ENCODE measurements around the gene SHROOM1. TPM values are rescaled to one million over a fixed set of nuclear protein-coding genes. Genes with fewer than 3 reads are reported as not detected.
A peak's percentile ranks its signal among the peaks of the same experiment; 100 is the strongest.

The SHROOM1 gene
- total and polyA plus RNA-seq, 3 experiments from 2014 or later: 1.6 to 2.0 TPM; not detected in 1

DNA sequence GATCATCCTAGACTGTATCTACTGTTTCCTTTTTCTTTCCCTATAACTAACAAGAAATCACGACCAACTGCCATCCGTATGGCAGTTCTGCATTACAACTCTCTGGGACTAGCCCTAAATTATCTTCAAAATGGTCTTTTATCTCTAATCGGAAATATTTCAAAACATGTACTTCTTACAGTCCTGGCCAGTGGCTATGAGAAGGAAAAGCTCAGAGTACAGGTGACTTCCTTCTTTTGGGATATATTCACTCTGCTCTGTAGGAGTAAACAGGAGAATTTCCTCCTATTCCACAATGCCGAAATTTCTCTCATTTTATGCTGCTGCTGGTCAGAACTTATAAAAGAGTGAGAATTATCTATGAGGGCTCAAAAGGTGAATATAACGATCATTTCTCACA is 51.6 kb downstream of the SHROOM1 start:
- H3K27me3 Mint-ChIP-seq: peaks cover 6 to 9% of the 10 kb centered on the region in 2 donors
- H3K9me3 Mint-ChIP-seq: no peaks in the 10 kb centered on the region
- POLR2A ChIA-PET: no interaction called here
- CTCF ChIA-PET: interaction anchor here (0.9 to 2.3 kb wide), 3 partner anchors 14 to 42 kb away, joined by 3 to 6 read pairs (median 4); partner anchors contain the start of gene CCNI2
- Histone ChIP-seq H3K9me3 (ENCODE audit: low read length) (no peaks in the 10 kb centered on the region), H3K4me1 (ENCODE audit: insufficient read depth, low read length) (peaks cover 15% of the 10 kb centered on the region), H3K4me3 (ENCODE audit: low read length) (no peak overlapping the region), H3K27me3 (ENCODE audit: insufficient read depth, low read length, poor library complexity, severe bottlenecking) (no peaks in the 10 kb centered on the region), H3K36me3 (ENCODE audit: insufficient read depth, low read length) (no peaks in the 10 kb centered on the region), H3K27ac (ENCODE audit: low read depth, low read length) (no peak overlapping the region)
- peak overlapping the region in 1 of 8 donors; percentile 12 for H3K27ac Mint-ChIP-seq
- peak overlapping the region in 5 of 7 donors; percentile 0 to 87 (median 24) for H3K4me3 Mint-ChIP-seq
- DNase-seq: no peak
- H3K36me3 Mint-ChIP-seq: no peaks in the 10 kb centered on the region
- H3K4me1 Mint-ChIP-seq: peaks cover 24 to 48% (median 34%) of the 10 kb centered on the region in 3 donors

- H3K4me3 Mint-ChIP-seq: peak overlapping the region; percentile 73 to 93 (median 87)
- no peaks in the 10 kb centered on the region for H3K36me3 Mint-ChIP-seq
- ChIA-PET POLR2A (interaction anchor here (1.6 kb wide), 1 partner anchor 31 kb away, joined by 6 read pairs; the partner anchor contains the start of gene CCNI2), CTCF (interaction anchor here (1.8 to 2.3 kb wide), 2 partner anchors 31 to 42 kb away, joined by 4 to 6 read pairs; partner anchors contain the start of gene CCNI2)
- Histone ChIP-seq H3K27me3 (ENCODE audit: insufficient read depth, low read length, poor library complexity, severe bottlenecking) (no peaks in the 10 kb centered on the region), H3K4me3 (ENCODE audit: low read length) (peak overlapping the region; percentile 66), H3K9me3 (ENCODE audit: low read length) (no peaks in the 10 kb centered on the region), H3K36me3 (ENCODE audit: insufficient read depth, low read length) (no peaks in the 10 kb centered on the region), H3K4me1 (ENCODE audit: insufficient read depth, low read length) (peaks cover 15% of the 10 kb centered on the region), H3K27ac (ENCODE audit: low read depth, low read length) (peak overlapping the region; percentile 43)
- peaks cover 24 to 50% (median 34%) of the 10 kb centered on the region in 3 donors for H3K4me1 Mint-ChIP-seq
- DNase-seq: no peak
- H3K27ac Mint-ChIP-seq: peak overlapping the region in 7 of 8 donors; percentile 12 to 88 (median 78)
- H3K9me3 Mint-ChIP-seq: no peaks in the 10 kb centered on the region
- peaks cover 6 to 9% of the 10 kb centered on the region in 2 donors for H3K27me3 Mint-ChIP-seq
These were observed 52.3 kb downstream of the SHROOM1 start for GRCh38 chr5:132778129-132778528.

GRCh38 chr5:132777209-132778069 is 53.0 kb downstream of the SHROOM1 start, which contains the start of gene SEPTIN8:
TSS of gene SEPTIN8 (minus strand) at chr5:132777239. CDS start at chr5:132777137, 102 bp downstream.
- CTCF ChIA-PET: interaction anchor here (1.3 to 2.3 kb wide), 2 partner anchors 30 to 42 kb away, joined by 4 to 6 read pairs; partner anchors contain the start of gene CCNI2
- DNase-seq: peak; percentile 34 to 66 (median 49)
- H3K36me3 ChIP-seq (ENCODE audit: insufficient read depth, low read length): no peaks in the 10 kb centered on the region
- peaks cover 24 to 50% (median 34%) of the 10 kb centered on the region in 3 donors for H3K4me1 Mint-ChIP-seq
- peak within 1 kb of the TSS in 7 of 8 donors; percentile 58 to 89 (median 78) for H3K27ac Mint-ChIP-seq
- POLR2A ChIA-PET: interaction anchor here (0.6 to 1.6 kb wide), 2 partner anchors 30 to 241 kb away, joined by 3 to 6 read pairs; partner anchors contain the start of gene CCNI2
- H3K4me1 ChIP-seq (ENCODE audit: insufficient read depth, low read length): peaks cover 15% of the 10 kb centered on the region
- H3K4me3 ChIP-seq (ENCODE audit: low read length): peak within 1 kb of the TSS; percentile 66
- H3K27ac ChIP-seq (ENCODE audit: low read depth, low read length): peak within 1 kb of the TSS; percentile 55
- no peaks in the 10 kb centered on the region for H3K9me3 Mint-ChIP-seq
- H3K27me3 ChIP-seq (ENCODE audit: insufficient read depth, low read length, poor library complexity, severe bottlenecking): no peaks in the 10 kb centered on the region
- H3K36me3 Mint-ChIP-seq: no peaks in the 10 kb centered on the region
- H3K4me3 Mint-ChIP-seq: peak within 1 kb of the TSS; percentile 77 to 93 (median 87)
- H3K27me3 Mint-ChIP-seq: peaks cover 3 to 6% of the 10 kb centered on the region in 2 donors
- H3K9me3 ChIP-seq (ENCODE audit: low read length): no peaks in the 10 kb centered on the region

- H3K27me3 Mint-ChIP-seq: peaks cover 3 to 6% of the 10 kb centered on the region in 2 donors
- DNase-seq: no peak
- CTCF ChIA-PET: interaction anchor here (1.3 kb wide), 1 partner anchor 43 kb away, joined by 4 read pairs; no protein-coding TSS in a partner anchor
- Histone ChIP-seq H3K27me3 (ENCODE audit: insufficient read depth, low read length, poor library complexity, severe bottlenecking) (no peaks in the 10 kb centered on the region), H3K27ac (ENCODE audit: low read depth, low read length) (peak overlapping the region; percentile 55), H3K4me1 (ENCODE audit: insufficient read depth, low read length) (peaks cover 15% of the 10 kb centered on the region), H3K9me3 (ENCODE audit: low read length) (no peaks in the 10 kb centered on the region), H3K4me3 (ENCODE audit: low read length) (peak overlapping the region; percentile 26), H3K36me3 (ENCODE audit: insufficient read depth, low read length) (no peaks in the 10 kb centered on the region)
- H3K27ac Mint-ChIP-seq: no peak overlapping the region
- peak overlapping the region in 1 of 7 donors; percentile 73 for H3K4me3 Mint-ChIP-seq
- peaks cover 24 to 52% (median 34%) of the 10 kb centered on the region in 3 donors for H3K4me1 Mint-ChIP-seq
- POLR2A ChIA-PET: interaction anchor here (1.6 kb wide), 1 partner anchor 29 kb away, joined by 6 read pairs; the partner anchor contains the start of gene CCNI2
- no peaks in the 10 kb centered on the region for H3K9me3 Mint-ChIP-seq
- H3K36me3 Mint-ChIP-seq: no peaks in the 10 kb centered on the region
These were observed 53.6 kb downstream of the SHROOM1 start for GRCh38 chr5:132776938-132777208.

- Mint-ChIP-seq H3K9me3 (no peaks in the 10 kb centered on the region), H3K27ac (peak overlapping the region in 5 of 8 donors; percentile 59 to 89 (median 75)), H3K36me3 (no peaks in the 10 kb centered on the region), H3K27me3 (peaks cover 2 to 3% of the 10 kb centered on the region in 2 donors), H3K4me1 (peaks cover 21 to 51% (median 34%) of the 10 kb centered on the region in 3 donors), H3K4me3 (peak overlapping the region; percentile 65 to 90 (median 79))
- Histone ChIP-seq H3K27me3 (ENCODE audit: insufficient read depth, low read length, poor library complexity, severe bottlenecking) (no peaks in the 10 kb centered on the region), H3K27ac (ENCODE audit: low read depth, low read length) (peak overlapping the region; percentile 55), H3K36me3 (ENCODE audit: insufficient read depth, low read length) (no peaks in the 10 kb centered on the region), H3K4me1 (ENCODE audit: insufficient read depth, low read length) (peaks cover 15% of the 10 kb centered on the region), H3K9me3 (ENCODE audit: low read length) (no peaks in the 10 kb centered on the region), H3K4me3 (ENCODE audit: low read length) (peak overlapping the region; percentile 26)
- ChIA-PET CTCF (interaction anchor here (1.1 to 1.3 kb wide), 3 partner anchors 10 to 43 kb away, joined by 3 to 4 read pairs (median 4); partner anchors contain the start of gene CCNI2), POLR2A (interaction anchor here (1.6 kb wide), 1 partner anchor 29 kb away, joined by 6 read pairs; the partner anchor contains the start of gene CCNI2)
- peak in 1 of 5 donors; percentile 11 for DNase-seq
These were observed 54.1 kb downstream of the SHROOM1 start for GRCh38 chr5:132776131-132776937.

DNA sequence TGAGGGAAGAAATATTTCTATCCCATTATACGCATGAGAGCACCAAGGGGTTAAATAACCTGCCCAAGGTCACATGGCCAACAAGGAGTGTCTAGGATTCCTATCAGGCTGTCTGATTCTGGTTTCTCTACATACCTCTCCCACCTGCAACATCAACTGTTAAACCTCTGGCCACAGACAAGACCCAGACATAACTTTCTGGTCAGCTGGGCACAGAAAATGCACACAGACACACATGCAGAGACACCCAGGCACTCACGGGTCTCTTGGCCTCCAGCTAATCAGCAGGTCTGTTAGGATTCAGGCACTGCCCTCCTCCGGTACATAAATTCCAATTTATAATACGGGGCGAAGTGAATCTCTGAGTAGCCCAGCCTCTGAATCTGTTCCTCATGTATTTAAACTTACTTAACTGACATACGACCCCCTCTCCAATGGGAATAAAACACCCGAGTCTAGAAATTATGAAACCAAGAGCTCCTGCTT is 54.9 kb downstream of the SHROOM1 start:
- peaks cover 18 to 43% (median 29%) of the 10 kb centered on the region in 3 donors for H3K4me1 Mint-ChIP-seq
- H3K9me3 Mint-ChIP-seq: no peaks in the 10 kb centered on the region
- no peaks in the 10 kb centered on the region for H3K27me3 ChIP-seq (ENCODE audit: insufficient read depth, low read length, poor library complexity, severe bottlenecking)
- peak overlapping the region; percentile 55 for H3K27ac ChIP-seq (ENCODE audit: low read depth, low read length)
- H3K9me3 ChIP-seq (ENCODE audit: low read length): no peaks in the 10 kb centered on the region
- ChIA-PET CTCF (interaction anchor here (1.1 to 1.5 kb wide), 3 partner anchors 9 to 44 kb away, joined by 3 to 4 read pairs (median 3); partner anchors contain the start of gene CCNI2), POLR2A (no interaction called here)
- no peaks in the 10 kb centered on the region for H3K36me3 Mint-ChIP-seq
- no peaks in the 10 kb centered on the region for H3K36me3 ChIP-seq (ENCODE audit: insufficient read depth, low read length)
- no peak overlapping the region for H3K4me3 ChIP-seq (ENCODE audit: low read length)
- no peaks in the 10 kb centered on the region for H3K27me3 Mint-ChIP-seq
- H3K4me3 Mint-ChIP-seq: peak overlapping the region in 6 of 7 donors; percentile 77 to 90 (median 80)
- no peak for DNase-seq
- H3K27ac Mint-ChIP-seq: peak overlapping the region in 5 of 8 donors; percentile 3 to 87 (median 59)
- H3K4me1 ChIP-seq (ENCODE audit: insufficient read depth, low read length): peaks cover 15% of the 10 kb centered on the region

DNA sequence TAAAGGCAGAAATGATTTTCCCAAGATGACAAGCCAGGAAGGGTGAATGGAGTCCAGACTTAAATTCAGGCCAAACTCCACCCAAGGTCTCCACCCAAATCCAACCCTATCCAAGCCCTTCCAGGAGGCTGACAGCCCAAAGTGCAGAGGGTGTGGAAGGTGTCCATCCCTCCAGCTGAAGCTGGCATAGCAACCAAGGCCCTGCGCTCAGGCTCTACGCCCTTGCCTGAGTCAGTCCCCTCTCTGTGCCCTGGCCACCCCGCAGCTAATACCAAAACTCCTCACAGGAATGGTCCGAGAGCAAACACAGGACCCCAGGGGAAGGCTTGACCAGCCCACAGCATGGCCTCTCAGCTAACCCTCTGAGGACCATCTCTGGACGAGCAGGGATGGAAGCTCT is 55.6 kb downstream of the SHROOM1 start:
- H3K4me1 Mint-ChIP-seq: peaks cover 15 to 39% (median 23%) of the 10 kb centered on the region in 3 donors
- H3K27me3 Mint-ChIP-seq: no peaks in the 10 kb centered on the region
- no peaks in the 10 kb centered on the region for H3K36me3 Mint-ChIP-seq
- CTCF ChIA-PET: interaction anchor here (1.1 to 1.5 kb wide), 2 partner anchors 8 to 45 kb away, joined by 3 to 4 read pairs; no protein-coding TSS in a partner anchor
- peak overlapping the region in 2 of 7 donors; percentile 50 to 67 for H3K4me3 Mint-ChIP-seq
- POLR2A ChIA-PET: no interaction called here
- no peak for DNase-seq
- Histone ChIP-seq H3K27me3 (ENCODE audit: insufficient read depth, low read length, poor library complexity, severe bottlenecking) (no peaks in the 10 kb centered on the region), H3K36me3 (ENCODE audit: insufficient read depth, low read length) (no peaks in the 10 kb centered on the region), H3K4me1 (ENCODE audit: insufficient read depth, low read length) (peaks cover 15% of the 10 kb centered on the region), H3K27ac (ENCODE audit: low read depth, low read length) (peak overlapping the region; percentile 17), H3K9me3 (ENCODE audit: low read length) (no peaks in the 10 kb centered on the region), H3K4me3 (ENCODE audit: low read length) (no peak overlapping the region)
- H3K27ac Mint-ChIP-seq: no peak overlapping the region
- H3K9me3 Mint-ChIP-seq: no peaks in the 10 kb centered on the region
